HG03175 (cell line): ENCODE data around the gene IGF1R.

Source experiments
- ATAC-seq: cut with Tn5 transposase; IDR thresholded peaks from one replicate; pipeline ENCODE4 v1.9.1; 2021; ENCODE audit warnings: mild to moderate bottlenecking, moderate library complexity; ENCODE audit not compliant: unreplicated experiment

IGF1R gene

DNA sequence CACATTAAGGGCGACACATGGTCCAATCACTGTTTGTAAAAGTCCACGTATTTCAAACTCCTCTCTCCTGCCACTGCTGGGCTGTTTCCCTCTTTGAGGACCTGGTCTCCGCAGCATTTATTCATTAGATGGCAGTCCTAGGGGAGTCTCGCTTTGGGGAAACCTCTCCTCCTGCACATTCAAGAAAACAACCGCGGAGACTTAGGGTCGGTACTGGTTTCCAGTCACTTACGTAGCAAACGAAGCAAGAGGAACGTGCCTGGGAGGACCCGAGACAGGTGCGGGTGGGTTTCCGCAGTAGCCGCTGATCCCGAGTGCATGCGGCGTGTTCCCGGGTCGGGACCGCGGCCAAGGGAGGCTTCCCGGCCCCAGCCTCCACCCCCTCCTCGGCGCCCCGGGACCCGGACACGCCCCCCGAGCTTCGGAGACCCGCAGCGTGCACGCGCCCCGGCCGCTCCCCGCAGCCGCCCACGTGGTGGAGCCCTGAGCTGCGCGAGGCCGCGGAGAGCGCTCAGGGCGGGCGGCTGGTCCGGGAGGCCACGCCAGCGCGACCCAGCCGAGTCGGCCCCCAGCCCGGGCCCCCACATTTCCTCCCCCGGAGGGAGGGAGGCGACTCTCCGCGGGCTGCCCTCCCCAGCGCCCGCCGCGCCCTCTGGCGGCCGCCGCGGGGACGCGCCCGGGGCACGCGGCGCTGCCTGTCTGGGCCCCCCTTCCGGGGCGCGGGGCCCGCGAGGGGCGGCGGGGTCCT lies 1.1 kb upstream of the IGF1R start:
- peak; percentile 45 for ATAC-seq

DNA sequence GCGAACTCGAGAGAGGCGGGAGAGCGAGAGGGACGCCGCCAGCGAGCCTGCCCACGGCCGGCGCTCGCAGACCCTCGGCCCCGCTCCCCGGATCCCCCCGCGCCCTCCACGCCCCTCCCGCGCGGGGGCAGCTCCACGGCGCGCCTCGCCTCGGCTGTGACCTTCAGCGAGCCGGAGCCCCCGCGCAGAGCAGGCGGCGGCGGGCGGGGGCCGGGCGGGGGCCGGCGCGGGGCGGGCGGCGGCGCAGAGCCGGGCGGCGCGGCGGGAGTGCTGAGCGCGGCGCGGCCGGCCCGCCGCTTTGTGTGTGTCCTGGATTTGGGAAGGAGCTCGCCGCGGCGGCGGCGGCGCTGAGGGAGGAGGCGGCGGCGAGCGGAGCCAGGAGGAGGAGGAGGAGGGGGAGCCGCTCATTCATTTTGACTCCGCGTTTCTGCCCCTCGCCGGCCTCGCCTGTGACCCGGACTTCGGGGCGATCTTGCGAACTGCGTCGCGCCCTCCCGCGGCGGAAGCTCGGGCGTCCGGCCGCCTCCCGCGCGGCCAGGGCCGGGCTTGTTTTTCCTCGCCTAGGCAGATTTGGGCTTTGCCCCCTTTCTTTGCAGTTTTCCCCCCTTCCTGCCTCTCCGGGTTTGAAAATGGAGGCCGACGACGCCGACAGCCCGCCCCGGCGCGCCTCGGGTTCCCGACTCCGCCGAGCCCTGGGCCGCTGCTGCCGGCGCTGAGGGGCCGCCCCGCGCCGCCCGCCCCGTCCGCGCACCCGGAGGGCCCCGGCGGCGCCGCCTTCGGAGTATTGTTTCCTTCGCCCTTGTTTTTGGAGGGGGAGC lies 524 bp downstream of the IGF1R start:
- ATAC-seq, result peak; percentile 25

DNA sequence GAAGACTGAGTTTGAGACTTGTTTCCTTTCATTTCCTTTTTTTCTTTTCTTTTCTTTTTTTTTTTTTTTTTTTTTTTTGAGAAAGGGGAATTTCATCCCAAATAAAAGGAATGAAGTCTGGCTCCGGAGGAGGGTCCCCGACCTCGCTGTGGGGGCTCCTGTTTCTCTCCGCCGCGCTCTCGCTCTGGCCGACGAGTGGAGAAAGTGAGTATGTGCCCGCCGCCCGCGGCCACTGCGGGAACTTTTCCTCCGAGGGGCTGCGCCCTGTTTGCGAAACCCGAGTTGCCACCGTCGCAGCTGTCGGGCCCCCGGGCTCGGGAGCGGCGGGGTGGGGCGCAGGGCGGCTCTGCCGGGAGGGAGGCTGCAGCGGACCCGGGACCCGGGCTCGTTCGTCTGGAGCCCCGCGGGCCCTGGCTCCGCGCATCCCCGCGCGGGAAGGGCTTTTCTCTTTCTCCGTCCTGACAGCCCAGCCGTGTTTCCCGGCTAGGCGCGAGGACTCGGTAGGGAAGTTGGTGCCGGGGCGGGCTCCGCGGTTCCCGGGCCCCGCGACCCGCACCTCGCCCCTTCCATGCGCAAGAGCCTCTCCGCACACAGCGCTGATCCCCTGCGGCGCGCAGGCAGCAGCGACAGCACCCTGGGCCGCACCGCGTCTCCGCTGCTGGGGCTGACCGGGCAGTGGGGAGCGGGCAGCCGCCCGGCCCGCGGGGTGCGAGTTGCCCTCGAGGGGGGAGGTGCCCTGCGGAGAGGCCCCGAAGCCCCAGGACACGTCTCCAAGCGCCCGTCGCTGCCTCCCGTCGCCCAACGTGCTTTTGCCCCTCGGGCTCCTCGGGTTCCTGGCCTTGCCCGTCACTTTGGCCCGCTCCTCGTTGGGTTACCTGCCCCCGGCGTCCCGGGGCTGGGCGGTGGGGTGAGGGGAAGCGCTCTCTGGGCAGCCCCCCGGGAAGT lies 1.4 kb downstream of the IGF1R start:
- no peak for ATAC-seq

DNA sequence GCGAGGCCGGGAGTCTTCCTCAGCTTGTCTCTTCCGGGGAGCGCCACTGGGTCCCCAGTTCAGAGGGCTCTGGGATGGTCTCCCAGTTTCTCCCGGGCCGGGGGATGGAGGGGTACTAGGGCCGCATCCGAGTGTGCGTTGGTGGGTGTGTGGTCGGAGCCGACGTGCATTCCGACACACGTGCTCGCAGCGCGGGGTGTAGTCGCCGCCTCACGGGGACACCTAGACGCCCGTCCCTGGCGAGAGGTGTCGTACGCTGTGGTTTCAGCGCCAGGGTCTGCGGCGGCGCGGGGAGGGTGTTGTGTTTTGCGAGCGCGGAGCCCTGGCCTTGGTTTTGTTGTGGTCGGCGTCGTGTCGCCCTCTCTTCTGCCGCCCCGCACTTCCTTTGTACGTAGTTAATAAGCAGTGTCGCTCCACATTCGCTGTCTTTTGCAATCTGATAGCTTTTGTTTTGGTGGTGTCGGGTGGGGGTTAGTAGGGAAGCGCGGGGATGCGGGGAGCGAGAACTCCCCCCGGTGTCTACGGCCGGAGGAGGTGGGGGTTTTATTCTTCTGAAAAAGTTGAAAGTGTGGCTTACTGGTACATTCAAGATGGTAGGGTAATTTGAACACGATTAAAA lies 2.2 kb downstream of the IGF1R start:
- ATAC-seq, result no peak

DNA sequence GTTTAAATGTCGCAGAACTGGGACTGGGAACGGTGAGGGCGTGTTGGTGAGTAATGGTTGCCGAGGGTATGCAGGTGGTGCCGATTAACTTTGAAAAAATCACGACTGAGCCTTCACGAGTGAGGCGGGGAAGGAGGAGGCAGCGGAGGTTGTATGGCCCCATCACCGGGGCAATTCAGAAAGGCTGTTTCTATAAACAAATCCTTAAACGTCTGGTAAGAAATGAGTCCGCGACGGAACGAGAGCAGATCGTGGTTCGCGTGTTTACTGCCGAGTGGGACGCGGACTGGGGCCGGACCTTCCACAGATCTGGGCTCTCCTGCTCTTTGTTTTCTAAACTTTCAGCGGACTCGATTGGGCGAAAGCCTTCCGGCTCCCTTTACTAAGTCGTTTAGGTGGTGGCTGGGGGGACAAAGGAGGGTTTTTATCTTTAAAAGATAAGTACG lies 2.7 kb downstream of the IGF1R start:
- ATAC-seq, result no peak

DNA sequence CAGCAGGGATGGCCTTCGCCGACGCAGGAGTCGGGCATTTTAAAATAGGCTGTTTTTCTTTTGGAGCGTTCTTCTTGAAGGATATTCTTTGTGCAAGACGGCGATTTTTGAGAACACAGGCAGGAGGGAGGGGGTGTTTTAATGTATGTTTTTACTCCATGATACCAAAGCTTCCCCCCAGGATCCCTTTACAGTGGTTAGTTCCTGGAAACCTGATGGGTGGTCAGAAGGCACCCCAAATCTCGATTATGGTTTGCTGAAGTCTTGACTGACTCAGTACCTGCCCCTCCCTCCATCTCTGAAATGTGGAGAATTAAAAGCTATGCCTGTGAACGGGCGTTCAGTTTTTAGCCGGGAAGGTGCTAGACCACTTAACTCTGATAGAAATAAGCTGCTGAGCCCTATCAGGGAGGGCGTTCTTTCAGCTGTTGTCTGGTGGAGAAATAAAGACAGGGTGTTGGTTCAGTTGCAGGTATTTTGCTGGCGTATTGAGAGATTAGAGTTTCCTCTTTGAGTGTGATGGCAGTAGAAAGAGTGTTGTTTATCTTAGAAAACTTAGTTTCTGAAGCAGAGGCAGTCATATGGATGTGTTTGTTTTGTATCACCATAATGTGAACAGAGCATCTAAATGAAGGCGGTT lies 3.4 kb downstream of the IGF1R start:
- no peak for ATAC-seq

DNA sequence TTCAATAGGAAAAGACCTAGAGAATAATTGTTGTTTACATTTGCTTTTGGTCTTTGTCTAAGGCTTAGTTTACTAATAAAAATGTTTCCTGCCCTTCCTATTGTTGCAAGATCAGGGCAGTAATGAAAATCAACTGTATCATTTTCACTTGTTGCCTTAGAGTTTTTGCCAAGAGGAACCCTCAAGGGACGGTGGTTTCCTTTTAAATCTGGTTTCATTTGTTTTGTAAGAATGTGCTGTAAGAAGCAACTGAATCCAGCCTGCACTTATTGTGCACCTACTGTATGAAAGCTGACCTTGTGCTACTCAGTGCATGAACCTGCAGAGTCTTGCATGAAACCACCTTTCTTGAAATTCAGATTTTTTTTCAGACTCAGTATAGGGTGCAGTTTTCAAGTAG lies 5.3 kb downstream of the IGF1R start:
- ATAC-seq, result no peak

DNA sequence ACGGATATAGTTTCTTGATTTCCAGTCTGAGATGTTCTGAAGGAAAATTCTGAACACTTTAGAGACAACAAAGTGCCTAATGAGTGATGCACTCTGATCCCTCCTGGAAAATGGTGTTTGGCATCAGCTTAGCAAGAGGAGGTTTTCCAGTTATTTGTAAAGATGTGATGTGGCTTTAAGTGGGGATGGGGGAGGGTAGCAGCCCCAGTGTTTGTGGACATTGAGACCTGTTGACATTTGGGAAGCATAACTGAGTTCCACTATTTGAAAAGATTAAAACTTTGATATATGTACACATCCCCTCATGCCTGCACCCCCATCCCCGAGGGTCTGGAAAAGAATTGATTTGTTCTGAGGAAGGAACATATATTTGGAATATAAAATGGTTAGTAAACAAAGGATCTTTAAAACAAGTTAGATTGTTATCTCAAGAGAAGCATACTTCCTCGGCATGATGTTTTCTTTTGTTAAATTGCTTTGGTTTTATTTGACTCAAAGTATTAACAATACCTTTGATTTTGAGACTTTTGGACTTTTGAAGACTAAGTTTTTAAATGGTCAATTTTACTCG lies 6.5 kb downstream of the IGF1R start:
- no peak for ATAC-seq

DNA sequence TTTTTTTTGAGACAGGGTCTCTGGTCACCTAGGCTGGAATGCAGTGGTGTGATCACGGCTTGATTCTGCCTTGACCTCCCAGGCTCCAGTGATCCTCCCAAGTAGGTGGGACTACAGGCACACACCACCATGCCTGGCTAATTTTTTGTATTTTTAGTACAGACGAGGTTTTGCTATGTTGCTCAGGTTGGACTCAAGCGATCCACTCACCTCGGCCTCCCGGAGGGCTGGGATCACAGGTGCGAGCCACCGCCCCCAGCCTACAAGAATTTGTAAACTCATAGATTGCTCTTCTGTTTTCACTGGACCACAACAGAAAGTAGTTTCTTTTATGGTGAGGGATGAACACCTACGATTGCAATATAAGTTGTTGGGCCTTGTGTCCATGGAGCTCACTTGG lies 7.4 kb downstream of the IGF1R start:
- no peak for ATAC-seq

DNA sequence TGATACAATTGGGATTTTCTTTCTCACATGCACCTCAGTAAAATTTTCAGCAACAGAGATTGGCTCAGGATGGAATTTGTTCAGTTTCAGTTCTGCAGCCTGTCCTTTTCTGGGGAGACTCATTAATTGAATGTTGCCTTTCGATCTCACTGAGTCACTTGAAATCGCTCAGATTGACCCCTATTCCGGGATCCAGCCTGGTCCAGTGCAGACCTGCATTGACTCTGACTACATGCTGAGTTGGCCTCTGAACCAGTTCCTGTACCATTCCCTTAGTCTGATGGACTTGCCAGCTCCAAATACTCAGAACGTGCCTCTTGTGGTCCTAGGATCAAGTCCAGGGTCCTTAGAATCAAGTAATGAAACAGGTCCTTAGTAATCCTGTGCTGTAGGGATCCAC lies 9.4 kb downstream of the IGF1R start:
- no peak for ATAC-seq

DNA sequence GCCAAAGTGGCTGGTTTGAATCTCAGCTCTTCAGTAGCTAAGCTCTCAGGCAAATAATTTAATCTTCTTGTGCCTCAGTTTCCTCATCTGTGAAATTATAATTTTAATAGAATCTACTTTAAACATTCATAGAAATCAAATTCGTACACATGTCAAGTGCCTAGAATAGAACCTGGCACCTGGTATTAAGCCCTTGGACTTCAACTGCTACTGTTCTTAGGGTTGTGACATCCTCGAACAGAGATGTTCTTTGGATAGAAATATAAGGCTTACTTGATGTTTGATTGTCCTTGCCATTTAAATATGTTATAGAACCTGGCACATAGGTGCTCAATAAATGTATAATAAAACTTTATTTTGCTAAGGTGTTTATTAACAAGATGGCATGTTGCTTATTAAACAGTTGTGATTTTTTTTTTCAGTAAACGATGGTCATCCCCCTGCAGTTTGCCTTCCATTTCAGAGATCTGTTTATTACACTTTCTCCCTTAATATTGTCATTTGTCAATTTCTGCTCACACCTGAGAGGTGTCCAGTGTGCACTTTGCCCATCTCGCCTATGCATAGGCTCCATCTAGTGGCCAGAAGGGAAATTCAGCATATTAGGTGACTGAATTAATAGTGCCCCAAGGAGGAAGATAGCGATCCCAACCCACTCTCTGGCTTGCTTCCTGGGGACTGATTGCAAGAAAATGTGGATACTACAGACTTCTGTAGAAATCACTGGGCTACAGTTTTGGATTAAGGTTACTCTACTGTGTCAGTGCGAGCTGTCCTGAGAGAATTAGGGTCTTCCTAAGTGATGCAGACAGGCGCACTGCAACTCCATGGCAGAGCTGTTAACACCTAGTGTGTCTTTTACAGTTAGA lies 10.7 kb downstream of the IGF1R start:
- ATAC-seq, result peak; percentile 95

DNA sequence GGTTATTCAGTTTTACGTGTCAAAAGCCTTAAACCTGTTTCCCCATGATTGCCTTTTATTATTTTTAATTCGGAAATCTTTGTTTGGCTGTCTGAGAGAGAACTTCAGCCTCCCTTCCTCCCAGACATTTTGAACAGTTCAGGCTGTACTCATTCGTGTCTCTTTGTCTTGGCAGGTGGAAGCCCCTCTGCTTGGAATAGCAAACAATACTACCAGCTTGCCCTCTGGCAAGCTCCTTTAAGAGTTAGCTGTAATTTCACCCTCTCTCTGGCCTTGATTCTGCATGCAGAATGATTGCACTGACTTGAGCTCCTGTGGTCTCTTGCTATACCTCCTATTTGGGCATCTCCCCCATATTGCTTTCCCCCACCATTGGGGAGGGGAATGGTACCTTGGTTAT lies 11.7 kb downstream of the IGF1R start:
- no peak for ATAC-seq

DNA sequence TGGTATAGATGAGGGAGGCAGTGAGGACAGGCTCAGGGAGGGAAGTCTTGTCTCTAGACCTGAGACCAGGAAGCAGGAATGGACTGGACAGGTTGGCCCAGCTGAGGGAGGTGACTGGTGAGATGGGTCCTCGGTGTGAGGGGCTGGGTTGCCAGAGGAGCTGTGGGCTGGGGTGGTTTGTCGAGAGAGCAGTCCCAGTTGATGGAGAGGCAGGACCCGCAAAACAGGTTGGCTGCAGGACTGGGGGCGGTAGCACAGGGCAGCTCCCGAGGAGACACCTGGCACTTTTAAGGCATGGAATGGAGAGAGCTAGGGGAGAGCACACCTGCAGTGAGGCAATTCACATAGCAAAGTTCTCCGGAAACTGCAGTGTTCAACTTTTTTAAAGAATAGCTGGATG lies 14.7 kb downstream of the IGF1R start:
- no peak for ATAC-seq

DNA sequence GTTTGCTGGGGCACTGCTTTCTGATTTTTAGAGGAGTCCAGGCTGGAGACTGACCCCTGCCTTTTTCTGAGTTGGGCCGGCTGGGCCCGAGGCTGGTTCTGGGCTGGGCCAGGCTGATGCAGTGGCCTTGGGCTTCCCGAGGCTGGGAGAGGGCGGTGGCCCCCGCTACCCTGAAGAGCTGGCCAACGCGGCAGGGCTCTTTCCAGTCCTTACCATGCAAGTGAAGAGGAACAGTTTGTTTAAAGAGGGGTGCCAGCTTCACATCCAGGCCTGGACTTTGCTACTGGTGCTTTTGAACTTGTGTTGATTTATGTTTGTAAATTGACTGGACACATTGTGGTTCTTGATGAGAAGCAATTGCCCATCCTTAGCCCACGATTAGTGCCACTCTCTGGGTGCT lies 15.3 kb downstream of the IGF1R start:
- no peak for ATAC-seq

DNA sequence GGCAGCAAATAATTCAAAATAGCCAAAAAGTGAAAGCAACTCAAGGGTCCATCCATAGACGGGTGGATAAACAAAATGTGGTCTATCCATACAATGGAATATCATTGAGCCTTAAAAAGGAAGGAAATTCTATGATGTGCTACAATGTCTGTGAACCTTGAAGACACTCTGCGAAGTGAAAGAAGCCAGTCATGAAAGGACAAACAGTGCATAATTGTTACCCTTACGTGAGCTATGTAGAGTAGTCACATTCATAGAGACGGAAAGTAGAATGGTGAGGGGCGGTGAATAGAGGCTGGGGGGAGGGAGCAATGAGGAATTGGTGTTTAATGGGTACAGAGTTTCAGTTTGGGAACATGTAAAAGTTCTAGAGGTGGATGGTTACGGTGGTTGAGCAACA lies 18.1 kb downstream of the IGF1R start:
- no peak for ATAC-seq

DNA sequence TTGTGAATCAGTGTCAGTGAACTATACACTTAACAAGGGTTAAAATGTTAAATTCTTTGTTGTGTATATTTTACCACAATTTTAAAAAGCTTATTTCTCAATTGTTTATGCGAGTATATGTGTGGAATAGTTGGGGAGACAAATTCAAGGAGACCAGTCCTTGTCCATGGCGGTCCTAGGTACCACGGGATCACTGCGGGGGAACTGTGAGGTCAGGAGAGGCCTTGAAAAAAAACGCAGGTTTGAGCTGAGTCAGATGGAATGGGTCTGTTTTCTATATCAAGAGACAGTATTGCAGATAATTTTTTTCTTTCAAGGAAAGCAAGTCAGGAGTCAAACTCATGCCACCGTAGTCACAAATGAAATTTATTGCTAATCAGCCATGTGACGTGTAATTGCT lies 18.5 kb downstream of the IGF1R start:
- ATAC-seq, result no peak

DNA sequence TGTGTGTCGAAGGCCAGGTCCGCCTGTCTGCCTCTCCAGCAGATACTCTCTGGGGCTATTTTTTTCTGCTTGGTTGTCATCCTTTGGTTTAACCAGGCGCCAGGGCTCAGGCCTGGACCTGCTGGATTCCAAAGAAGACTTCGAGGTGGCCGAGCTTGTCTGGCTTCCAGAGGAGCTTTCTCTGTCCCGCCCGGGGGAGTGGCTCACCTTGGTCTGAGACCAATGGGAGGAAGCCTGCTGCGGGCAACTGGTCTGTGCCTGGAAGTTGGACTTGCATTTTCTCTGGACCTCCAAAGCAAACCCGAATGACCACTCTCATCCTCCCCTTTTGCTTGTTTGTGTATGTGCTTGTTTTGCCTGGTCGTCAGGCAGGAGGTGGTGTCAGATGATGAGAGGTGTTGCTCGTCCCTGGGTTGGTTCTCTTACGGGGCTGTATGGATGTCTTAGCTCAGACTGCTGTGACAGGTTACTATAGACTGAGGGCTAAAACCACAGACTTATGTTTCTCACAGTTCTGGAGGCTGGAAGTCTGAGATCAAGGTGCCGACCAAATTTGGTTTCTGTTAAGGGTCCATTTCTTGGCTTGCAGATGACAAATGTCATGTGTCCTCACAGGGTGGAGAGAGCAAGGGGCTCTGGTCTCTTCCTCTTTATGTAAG lies 19.3 kb downstream of the IGF1R start:
- ATAC-seq, result no peak

DNA sequence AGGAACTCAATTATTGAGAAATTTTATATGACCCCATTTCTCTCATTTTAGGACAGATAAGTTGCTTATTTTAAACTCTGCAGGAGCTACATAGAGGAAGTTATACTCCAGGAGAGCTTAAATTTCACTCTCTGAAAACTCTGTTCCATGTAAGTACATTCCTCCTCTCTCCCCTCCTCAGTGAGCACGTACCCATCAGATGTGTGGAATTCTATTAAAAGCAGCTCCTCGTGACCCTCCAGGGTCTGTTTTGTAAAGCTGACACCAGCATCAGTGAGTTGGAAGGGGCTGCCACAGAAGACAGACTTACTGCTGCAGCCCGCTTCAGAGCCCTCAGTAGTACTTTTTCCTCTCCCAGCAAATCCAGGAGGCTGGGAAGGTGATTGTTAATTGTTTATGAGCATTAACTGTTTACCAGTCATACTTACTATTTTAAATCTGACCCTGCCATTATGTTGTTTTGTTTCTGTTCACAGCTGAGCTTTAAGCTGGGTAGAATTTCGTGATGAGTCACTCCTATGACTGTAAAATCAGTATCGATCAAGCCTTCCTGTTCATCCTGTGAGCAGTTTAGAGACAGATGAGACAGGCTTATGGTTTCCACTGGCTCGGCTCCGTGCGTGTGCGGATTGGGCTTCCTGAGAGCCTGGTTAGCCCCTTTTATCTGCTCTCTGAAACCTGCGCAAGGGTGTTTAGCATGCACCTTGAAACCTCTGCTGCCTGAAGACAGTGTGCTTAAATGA lies 20.4 kb downstream of the IGF1R start:
- ATAC-seq, result no peak
